Panc1 (cell line): Measurements from ENCODE around the gene RBP5. TPM values are rescaled to one million over a fixed set of nuclear protein-coding genes. Genes with fewer than 3 reads are reported as not detected.

Experiments
- ATAC-seq: fragments of 200-7000 bp; cut with Tn5 transposase; 2 replicates; pipeline ENCODE4 v1.9.1; 2020; ENCODE audit warnings: mild to moderate bottlenecking, moderate library complexity
- BruUV-seq: library from RNA; stranded (reverse); fragments of 400-500 nt; replicated peaks from 2 replicates; lab custom pipeline; 2021; lab: Mats Ljungman, UMichigan
- CTCF ChIA-PET: fragments of 300-600 bp; sonication (Branson Sonifier 250); formaldehyde crosslinking; loops from one replicate; lab custom pipeline; 2022; ENCODE audit warnings: antibody characterized with exemption; lab: Charles Lee
- POLR2A ChIA-PET: fragments of 300-600 bp; sonication (Branson Sonifier 250); formaldehyde crosslinking; loops from one replicate; lab custom pipeline; 2022; ENCODE audit warnings: antibody characterized with exemption; lab: Charles Lee
- DNase-seq: peaks from one replicate; pipeline ENCODE4 v3.0.0-alpha.2; 2010; ENCODE audit warnings: low read depth, low spot score
- H3K27ac ChIP-seq: 2 replicates; pipeline ENCODE4 v1.5.1; 2011; ENCODE audit warnings: mild to moderate bottlenecking, low read length, inconsistent platforms
- H3K27me3 ChIP-seq: fragments of 200-500 bp; sonication (Bioruptor generic); 2 replicates; pipeline ENCODE4 v1.6.0; 2014; ENCODE audit warnings: low read length, inconsistent platforms; ENCODE audit not compliant: control insufficient read depth, insufficient read depth
- H3K36me3 ChIP-seq: fragments of 200-500 bp; sonication (Bioruptor generic); 2 replicates; pipeline ENCODE4 v1.5.1; 2014; ENCODE audit warnings: inconsistent platforms, mild to moderate bottlenecking, low read length, moderate library complexity; ENCODE audit not compliant: control insufficient read depth, insufficient read depth
- H3K4me1 ChIP-seq: 2 replicates; pipeline ENCODE4 v1.5.1; 2011; ENCODE audit warnings: inconsistent platforms, mild to moderate bottlenecking, low read length, moderate library complexity; ENCODE audit not compliant: control insufficient read depth, insufficient read depth
- H3K4me3 ChIP-seq, 2 experiments: 2 replicates each; pipeline ENCODE4 v1.5.1; 2011 to 2012; ENCODE audit warnings: low read depth in 2 of 2, low read length in 2 of 2, mild to moderate bottlenecking in 2 of 2, inconsistent platforms in 1 of 2, moderate library complexity in 1 of 2
- H3K9me3 ChIP-seq: fragments of 200-500 bp; sonication (Bioruptor generic); 2 replicates; pipeline ENCODE4 v1.5.1; 2014; ENCODE audit warnings: low read depth, mild to moderate bottlenecking, inconsistent platforms, low read length, moderate library complexity; ENCODE audit not compliant: control insufficient read depth, insufficient read depth
- POLR2AphosphoS5 ChIP-seq: IDR thresholded peaks from 2 replicates; pipeline ENCODE4 v1.6.1; 2012; ENCODE audit warnings: mild to moderate bottlenecking, low read depth, low read length, moderate library complexity
- SIN3A ChIP-seq: IDR thresholded peaks from 2 replicates; pipeline ENCODE4 v1.6.1; 2012; ENCODE audit warnings: low read depth, mild to moderate bottlenecking, low read length, moderate library complexity, borderline replicate concordance; ENCODE audit not compliant: insufficient read depth
- TCF7L2 ChIP-seq: IDR thresholded peaks from 2 replicates; pipeline ENCODE4 v1.6.1; 2011; ENCODE audit warnings: mild to moderate bottlenecking, low read depth, low read length, inconsistent platforms
- in situ Hi-C: cut with HindIII; loops from 2 replicates; pipeline ENCODE4 v1.10.0; 2016; ENCODE audit warnings: low sequenced_read_pairs, low pct_unique_long_range_greater_than_20kb
- intact Hi-C: fragments of 100-400 bp; cut with micrococcal nuclease; formaldehyde crosslinking; loops from one replicate; pipeline ENCODE4 v1.10.0; 2022; ENCODE audit not compliant: unreplicated experiment
- total RNA-seq: library from RNA; stranded (reverse); gene quantifications from one replicate; pipeline ENCODE4 v1.2.1, GENCODE V29; 2021; ENCODE audit not compliant: unreplicated experiment
- TF ChIP-seq, protein P1 (sequence below): fragments of 450-650 bp; IDR thresholded peaks from 2 replicates; pipeline ENCODE4 v1.5.1; 2017; ENCODE audit warnings: mild to moderate bottlenecking
- TF ChIP-seq, protein P2 (sequence below), 2 experiments: IDR thresholded peaks; 2 replicates each; pipeline ENCODE4 v1.6.1; 2011 to 2012; ENCODE audit warnings: low read depth in 2 of 2, control low read depth in 1 of 2, low read length in 1 of 2, mild to moderate bottlenecking in 1 of 2, moderate library complexity in 1 of 2; ENCODE audit not compliant: insufficient read depth in 1 of 2

The RBP5 gene
- total RNA-seq, 1 experiment from 2014 or later, result not detected

DNA sequence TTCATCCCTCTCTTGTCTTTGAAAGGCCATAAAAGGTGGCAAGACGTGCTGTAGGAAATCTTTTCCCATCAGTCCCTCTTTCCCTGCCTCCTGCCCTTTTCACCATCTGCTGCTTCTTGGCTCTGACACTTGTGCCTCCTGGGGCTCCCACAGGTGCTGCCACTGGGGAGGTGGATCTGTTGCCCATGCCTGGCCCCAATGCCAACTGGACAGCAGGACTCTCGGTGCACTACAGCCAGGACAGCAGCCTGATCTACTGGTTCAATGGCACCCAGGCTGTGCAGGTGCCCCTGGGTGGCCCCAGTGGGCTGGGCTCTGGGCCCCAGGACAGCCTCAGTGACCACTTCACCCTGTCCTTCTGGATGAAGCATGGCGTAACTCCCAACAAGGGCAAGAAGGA lies 8.0 kb upstream of the RBP5 start:
- CTCF ChIA-PET, result no interaction called here
- no peak for ATAC-seq

DNA sequence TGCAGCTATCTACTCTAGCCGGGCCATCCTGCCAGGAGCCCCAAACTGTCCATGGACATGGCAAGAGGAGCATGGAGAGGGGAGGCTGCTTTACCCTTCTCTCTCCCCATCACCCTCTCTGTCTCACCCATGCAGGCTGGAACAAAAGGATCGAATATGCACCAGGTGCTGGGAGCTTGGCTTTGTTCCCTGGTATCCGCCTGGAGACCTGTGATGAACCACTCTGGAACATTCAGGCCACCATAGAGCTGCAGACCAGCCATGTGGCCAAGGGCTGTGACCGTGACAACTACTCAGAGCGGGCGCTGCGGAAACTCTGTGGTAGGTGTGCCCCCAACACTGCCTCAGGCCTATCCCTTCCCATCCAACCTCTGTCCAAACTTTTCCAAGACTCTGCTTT lies 7.4 kb upstream of the RBP5 start:
- H3K4me3 ChIP-seq, result no peak overlapping the region
- ChIA-PET POLR2A (no interaction called here), CTCF (no interaction called here)
- in situ Hi-C loops (no loop called here), intact Hi-C loops (no loop called here)
- no peaks in the 10 kb centered on the region for H3K4me1 ChIP-seq
- no peaks in the 10 kb centered on the region for H3K36me3 ChIP-seq
- ATAC-seq (no peak), DNase-seq (no peak)
- no TSS peak for BruUV-seq
- no peaks in the 10 kb centered on the region for H3K27me3 ChIP-seq
- no peak overlapping the region for H3K27ac ChIP-seq
- TF ChIP-seq SIN3A, result no peak
- TF ChIP-seq, protein P1, sequence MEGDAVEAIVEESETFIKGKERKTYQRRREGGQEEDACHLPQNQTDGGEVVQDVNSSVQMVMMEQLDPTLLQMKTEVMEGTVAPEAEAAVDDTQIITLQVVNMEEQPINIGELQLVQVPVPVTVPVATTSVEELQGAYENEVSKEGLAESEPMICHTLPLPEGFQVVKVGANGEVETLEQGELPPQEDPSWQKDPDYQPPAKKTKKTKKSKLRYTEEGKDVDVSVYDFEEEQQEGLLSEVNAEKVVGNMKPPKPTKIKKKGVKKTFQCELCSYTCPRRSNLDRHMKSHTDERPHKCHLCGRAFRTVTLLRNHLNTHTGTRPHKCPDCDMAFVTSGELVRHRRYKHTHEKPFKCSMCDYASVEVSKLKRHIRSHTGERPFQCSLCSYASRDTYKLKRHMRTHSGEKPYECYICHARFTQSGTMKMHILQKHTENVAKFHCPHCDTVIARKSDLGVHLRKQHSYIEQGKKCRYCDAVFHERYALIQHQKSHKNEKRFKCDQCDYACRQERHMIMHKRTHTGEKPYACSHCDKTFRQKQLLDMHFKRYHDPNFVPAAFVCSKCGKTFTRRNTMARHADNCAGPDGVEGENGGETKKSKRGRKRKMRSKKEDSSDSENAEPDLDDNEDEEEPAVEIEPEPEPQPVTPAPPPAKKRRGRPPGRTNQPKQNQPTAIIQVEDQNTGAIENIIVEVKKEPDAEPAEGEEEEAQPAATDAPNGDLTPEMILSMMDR, result no peak
- no peaks in the 10 kb centered on the region for H3K9me3 ChIP-seq

More for the DNA sequence above, 8.0 kb upstream of the RBP5 start:
- DNase-seq, result no peak
- Histone ChIP-seq H3K9me3 (no peaks in the 10 kb centered on the region), H3K27ac (no peak overlapping the region), H3K36me3 (no peaks in the 10 kb centered on the region), H3K4me1 (no peaks in the 10 kb centered on the region), H3K4me3 (no peak overlapping the region), H3K27me3 (no peaks in the 10 kb centered on the region)
- TF ChIP-seq POLR2AphosphoS5 (no peak), SIN3A (no peak), TCF7L2 (no peak)
- TF ChIP-seq, protein P1, result no peak
- TF ChIP-seq, protein P2, sequence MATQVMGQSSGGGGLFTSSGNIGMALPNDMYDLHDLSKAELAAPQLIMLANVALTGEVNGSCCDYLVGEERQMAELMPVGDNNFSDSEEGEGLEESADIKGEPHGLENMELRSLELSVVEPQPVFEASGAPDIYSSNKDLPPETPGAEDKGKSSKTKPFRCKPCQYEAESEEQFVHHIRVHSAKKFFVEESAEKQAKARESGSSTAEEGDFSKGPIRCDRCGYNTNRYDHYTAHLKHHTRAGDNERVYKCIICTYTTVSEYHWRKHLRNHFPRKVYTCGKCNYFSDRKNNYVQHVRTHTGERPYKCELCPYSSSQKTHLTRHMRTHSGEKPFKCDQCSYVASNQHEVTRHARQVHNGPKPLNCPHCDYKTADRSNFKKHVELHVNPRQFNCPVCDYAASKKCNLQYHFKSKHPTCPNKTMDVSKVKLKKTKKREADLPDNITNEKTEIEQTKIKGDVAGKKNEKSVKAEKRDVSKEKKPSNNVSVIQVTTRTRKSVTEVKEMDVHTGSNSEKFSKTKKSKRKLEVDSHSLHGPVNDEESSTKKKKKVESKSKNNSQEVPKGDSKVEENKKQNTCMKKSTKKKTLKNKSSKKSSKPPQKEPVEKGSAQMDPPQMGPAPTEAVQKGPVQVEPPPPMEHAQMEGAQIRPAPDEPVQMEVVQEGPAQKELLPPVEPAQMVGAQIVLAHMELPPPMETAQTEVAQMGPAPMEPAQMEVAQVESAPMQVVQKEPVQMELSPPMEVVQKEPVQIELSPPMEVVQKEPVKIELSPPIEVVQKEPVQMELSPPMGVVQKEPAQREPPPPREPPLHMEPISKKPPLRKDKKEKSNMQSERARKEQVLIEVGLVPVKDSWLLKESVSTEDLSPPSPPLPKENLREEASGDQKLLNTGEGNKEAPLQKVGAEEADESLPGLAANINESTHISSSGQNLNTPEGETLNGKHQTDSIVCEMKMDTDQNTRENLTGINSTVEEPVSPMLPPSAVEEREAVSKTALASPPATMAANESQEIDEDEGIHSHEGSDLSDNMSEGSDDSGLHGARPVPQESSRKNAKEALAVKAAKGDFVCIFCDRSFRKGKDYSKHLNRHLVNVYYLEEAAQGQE (IDR thresholded peaks at IDR 0.05; ENCODE audit: insufficient read depth in 1 of 2, low read depth in 2 of 2, low read length in 1 of 2), result no peak
- POLR2A ChIA-PET, result no interaction called here
- in situ Hi-C loops, result no loop called here
- intact Hi-C loops, result no loop called here
- BruUV-seq, result no TSS peak
